ENCODE data around the gene SPATC1L. TPM values are rescaled to one million over a fixed set of nuclear protein-coding genes. Genes with fewer than 3 reads are reported as not detected.

The SPATC1L gene
- total and polyA plus RNA-seq, 2 donors (not counting 3 experiments of a cell fraction or from before 2014, with no cell fraction given): 11.5 to 15.3 TPM

GRCh38 chr21:46156378-46156645 is 27.9 kb downstream of the SPATC1L start:
- Histone ChIP-seq H3K4me3 (replicated peaks in 1 of 3; ENCODE audit: insufficient read depth in 1 of 3, low read depth in 1 of 3, low read length in 3 of 3) (no peak overlapping the region), H3K36me3 (ENCODE audit: control insufficient read depth in 2 of 2, extremely low read depth in 1 of 2, insufficient read depth in 2 of 2, low read length in 2 of 2) (no peaks in the 10 kb centered on the region), H3K27ac (ENCODE audit: insufficient read depth, low read depth, low read length) (no peak overlapping the region), H2AFZ (ENCODE audit: low read depth, low read length) (no peak overlapping the region), H3K9ac (replicated peaks; ENCODE audit: extremely low read depth, insufficient read depth, low read length) (no peak overlapping the region), H4K20me1 (replicated peaks; ENCODE audit: control insufficient read depth, extremely low read depth, insufficient read depth, low read length) (no peaks in the 10 kb centered on the region), H3K9me3 (replicated peaks; ENCODE audit: control insufficient read depth, insufficient read depth, low read length) (no peaks in the 10 kb centered on the region), H3K4me2 (ENCODE audit: insufficient read depth, low read length) (no peak overlapping the region), H3K4me1 (ENCODE audit: control insufficient read depth, extremely low read depth, insufficient read depth, low read length) (no peaks in the 10 kb centered on the region), H3K79me2 (ENCODE audit: control insufficient read depth, insufficient read depth, low read length) (no peaks in the 10 kb centered on the region), H3K27me3 (ENCODE audit: control insufficient read depth in 2 of 2, insufficient read depth in 2 of 2, low read length in 2 of 2) (no peaks in the 10 kb centered on the region), H3K9me1 (replicated peaks; ENCODE audit: control insufficient read depth, extremely low read depth, insufficient read depth, low read length) (no peaks in the 10 kb centered on the region)
- dilution Hi-C loops (cut with MboI; ENCODE audit: extremely low pct_ligation_motif_present, low sequenced_read_pairs) (no loop called here), intact Hi-C loops (cut with micrococcal nuclease) (no loop called here)
- ChIA-PET POLR2A (no interaction called here), CTCF (no interaction called here)
- no peak for DNase-seq (ENCODE audit: low read depth, low spot score)
- no peak for TF ChIP-seq GATA2 (IDR thresholded peaks at IDR 0.05; ENCODE audit: insufficient read depth, insufficient read length, low read depth, low read length)
- TF ChIP-seq POLR2A (IDR thresholded peaks at IDR 0.05; ENCODE audit: low read depth, low read length): no peak
- TF ChIP-seq CTCF (IDR thresholded peaks at IDR 0.05; ENCODE audit: extremely low read depth in 1 of 2, insufficient read depth in 1 of 2, low read depth in 1 of 2, low read length in 2 of 2): no peak
- no peak for TF ChIP-seq EZH2 (IDR thresholded peaks at IDR 0.05; ENCODE audit: borderline replicate concordance, low read depth, low read length, severe bottlenecking)
- no peak for TF ChIP-seq FOS (IDR thresholded peaks at IDR 0.05; ENCODE audit: borderline replicate concordance, insufficient read depth, low read length)
- no peak for TF ChIP-seq MYC (IDR thresholded peaks at IDR 0.05; ENCODE audit: low read depth, low read length)
- TF ChIP-seq JUN (IDR thresholded peaks at IDR 0.05; ENCODE audit: borderline replicate concordance, insufficient read depth, insufficient read length, low read depth): no peak
- no peak for TF ChIP-seq POLR2AphosphoS5 (IDR thresholded peaks at IDR 0.05; ENCODE audit: insufficient read depth, low read depth, low read length)
- TF ChIP-seq MAX (IDR thresholded peaks at IDR 0.05; ENCODE audit: insufficient read depth, insufficient read length): no peak
- no TSS peak for BruUV-seq (replicated peaks)
- FAIRE-seq: no peak
